WTC11 (cell line): ENCODE results near the gene MAML2. TPM values are rescaled to one million over a fixed set of nuclear protein-coding genes. Genes with fewer than 3 reads are reported as not detected.

ENCODE experiments used
- ATAC-seq: fragments of 200-7000 bp; cut with Tn5 transposase; 2 replicates; pipeline ENCODE4 v1.10.0; 2021; ENCODE audit warnings: mild to moderate bottlenecking, moderate library complexity
- CTCF ChIA-PET: fragments of 300-600 bp; sonication (Branson Sonifier 250); formaldehyde crosslinking; loops from one replicate; lab custom pipeline; 2021; ENCODE audit warnings: antibody characterized with exemption; lab: Charles Lee
- POLR2A ChIA-PET: fragments of 350-600 bp; sonication (Branson Sonifier 250); formaldehyde crosslinking; loops from one replicate; lab custom pipeline; 2021; ENCODE audit warnings: antibody characterized with exemption; lab: Charles Lee
- DNase-seq: peaks from one replicate; pipeline ENCODE4 v3.0.0; 2021; ENCODE audit warnings: low spot score
- H3K27ac Mint-ChIP-seq: 2 replicates; pipeline ENCODE4 v1.8.0; 2021; ENCODE audit warnings: mixed read lengths
- H3K27me3 Mint-ChIP-seq: 2 replicates; pipeline ENCODE4 v1.8.0; 2021; ENCODE audit warnings: low read depth, mild to moderate bottlenecking, moderate library complexity, mixed read lengths
- H3K36me3 Mint-ChIP-seq: 2 replicates; pipeline ENCODE4 v1.8.0; 2021; ENCODE audit warnings: mixed read lengths
- H3K4me1 Mint-ChIP-seq: 2 replicates; pipeline ENCODE4 v1.8.0; 2022; ENCODE audit warnings: mixed read lengths
- H3K4me3 Mint-ChIP-seq: 2 replicates; pipeline ENCODE4 v1.8.0; 2021; ENCODE audit warnings: mild to moderate bottlenecking, moderate library complexity, mixed read lengths
- H3K9me3 Mint-ChIP-seq: 2 replicates; pipeline ENCODE4 v1.8.0; 2021; ENCODE audit warnings: mixed read lengths
- CBFB ChIP-seq: sonication (generic); formaldehyde crosslinking; IDR thresholded peaks from 2 replicates; pipeline ENCODE4 v1.8.1; 2022; ENCODE audit warnings: mild to moderate bottlenecking, low read depth, missing genetic modification reagents
- GRHL2 ChIP-seq: fragments of 250-450 bp; sonication (Bioruptor Pico); IDR thresholded peaks from 2 replicates; pipeline ENCODE4 v1.8.0; 2022; ENCODE audit warnings: mild to moderate bottlenecking, moderate library complexity; ENCODE audit not compliant: insufficient replicate concordance, severe bottlenecking
- HMGA2 ChIP-seq: fragments of 250-450 bp; sonication (Bioruptor Pico); IDR thresholded peaks from 2 replicates; pipeline ENCODE4 v1.4.0; 2021; ENCODE audit warnings: mild to moderate bottlenecking, moderate library complexity
- KAT7 ChIP-seq: sonication (generic); formaldehyde crosslinking; IDR thresholded peaks from 2 replicates; pipeline ENCODE4 v1.8.1; 2023; ENCODE audit warnings: missing genetic modification reagents, mild to moderate bottlenecking, borderline replicate concordance
- NFATC4 ChIP-seq: fragments of 250-450 bp; sonication (Bioruptor Pico); IDR thresholded peaks from 2 replicates; pipeline ENCODE4 v1.9.0; 2021; ENCODE audit warnings: mild to moderate bottlenecking
- NFYB ChIP-seq: sonication (generic); formaldehyde crosslinking; conservative IDR thresholded peaks from 2 replicates; pipeline ENCODE4 v1.8.0; 2022; ENCODE audit warnings: low read depth, missing genetic modification reagents
- NR1H2 ChIP-seq: sonication (generic); formaldehyde crosslinking; IDR thresholded peaks from 2 replicates; pipeline ENCODE4 v1.9.0; 2021; ENCODE audit warnings: mild to moderate bottlenecking, moderate library complexity, missing genetic modification reagents
- NR2C2 ChIP-seq: sonication (generic); formaldehyde crosslinking; IDR thresholded peaks from 2 replicates; pipeline ENCODE4 v1.8.0; 2022; ENCODE audit warnings: mild to moderate bottlenecking, missing genetic modification reagents
- NR3C1 ChIP-seq: sonication (generic); formaldehyde crosslinking; conservative IDR thresholded peaks from 2 replicates; pipeline ENCODE4 v1.8.1; 2023; ENCODE audit warnings: low read depth, mild to moderate bottlenecking, missing genetic modification reagents
- OVOL2 ChIP-seq: fragments of 250-450 bp; sonication (Bioruptor Pico); IDR thresholded peaks from 2 replicates; pipeline ENCODE4 v1.9.0; 2021; ENCODE audit warnings: mild to moderate bottlenecking, borderline replicate concordance
- RELA ChIP-seq: sonication (generic); formaldehyde crosslinking; IDR thresholded peaks from 2 replicates; pipeline ENCODE4 v1.8.1; 2022; ENCODE audit warnings: missing genetic modification reagents, mild to moderate bottlenecking, borderline replicate concordance
- SMAD4 ChIP-seq: sonication (generic); formaldehyde crosslinking; IDR thresholded peaks from 2 replicates; pipeline ENCODE4 v1.8.0; 2022; ENCODE audit warnings: mild to moderate bottlenecking, missing genetic modification reagents
- TEAD4 ChIP-seq: sonication (generic); formaldehyde crosslinking; IDR thresholded peaks from 2 replicates; pipeline ENCODE4 v1.8.0; 2022; ENCODE audit warnings: mild to moderate bottlenecking, missing genetic modification reagents
- ZNF121 ChIP-seq: sonication (generic); formaldehyde crosslinking; IDR thresholded peaks from 2 replicates; pipeline ENCODE4 v1.8.0; 2023; ENCODE audit warnings: missing genetic modification reagents
- ZNF232 ChIP-seq: sonication (generic); formaldehyde crosslinking; IDR thresholded peaks from 2 replicates; pipeline ENCODE4 v1.8.0; 2022; ENCODE audit warnings: mild to moderate bottlenecking, missing genetic modification reagents
- ZNF263 ChIP-seq: sonication (generic); formaldehyde crosslinking; IDR thresholded peaks from 2 replicates; pipeline ENCODE4 v1.8.1; 2022; ENCODE audit warnings: low read depth, mild to moderate bottlenecking, moderate library complexity, missing genetic modification reagents
- total RNA-seq: library from RNA; stranded (reverse); gene quantifications from 3 replicates; pipeline ENCODE4 v1.2.3, GENCODE V29; 2021
- TF ChIP-seq, protein P1 (sequence below): sonication (generic); formaldehyde crosslinking; IDR thresholded peaks from 2 replicates; pipeline ENCODE4 v1.8.1; 2022; ENCODE audit warnings: missing genetic modification reagents, borderline replicate concordance
- TF ChIP-seq, protein P2 (sequence below): fragments of 250-450 bp; sonication (Bioruptor Pico); IDR thresholded peaks from 2 replicates; pipeline ENCODE4 v1.9.0; 2021; ENCODE audit warnings: mild to moderate bottlenecking
- TF ChIP-seq, protein P3 (sequence below): sonication (generic); formaldehyde crosslinking; IDR thresholded peaks from 2 replicates; pipeline ENCODE4 v1.8.1; 2023; ENCODE audit warnings: mild to moderate bottlenecking, missing genetic modification reagents
- TF ChIP-seq, protein P4 (sequence below): sonication (generic); formaldehyde crosslinking; conservative IDR thresholded peaks from 2 replicates; pipeline ENCODE4 v1.8.1; 2022; ENCODE audit warnings: mild to moderate bottlenecking, missing genetic modification reagents
- TF ChIP-seq, protein P5 (sequence below): sonication (generic); formaldehyde crosslinking; IDR thresholded peaks from 2 replicates; pipeline ENCODE4 v1.8.0; 2023; ENCODE audit warnings: missing genetic modification reagents, mild to moderate bottlenecking, borderline replicate concordance
- TF ChIP-seq, protein P6 (sequence below): sonication (generic); formaldehyde crosslinking; IDR thresholded peaks from 2 replicates; pipeline ENCODE4 v1.8.0; 2022; ENCODE audit warnings: mild to moderate bottlenecking, missing genetic modification reagents

The MAML2 gene
- total RNA-seq, 1 experiment from 2014 or later, result 8.1 TPM

DNA sequence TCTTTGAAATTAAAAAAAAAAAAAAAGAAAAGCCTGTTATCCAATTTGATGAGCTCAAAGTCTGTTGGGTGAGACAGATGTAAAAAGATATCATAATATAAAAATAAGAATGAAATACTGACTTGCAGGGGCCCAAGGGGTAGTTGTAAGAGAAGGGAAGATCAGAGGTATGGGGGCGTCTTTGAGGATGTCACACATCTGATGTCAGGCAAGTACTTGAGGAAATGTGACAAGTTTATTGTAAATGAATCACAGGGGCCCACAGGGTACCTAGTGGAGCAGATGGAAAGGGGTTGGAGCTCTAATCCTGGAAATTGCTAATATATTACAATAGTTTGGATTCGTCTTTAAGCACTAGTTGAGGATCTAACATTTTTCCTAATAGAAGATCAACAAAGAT lies 131.6 kb downstream of the MAML2 start:
- ChIA-PET CTCF (no interaction called here), POLR2A (no interaction called here)
- no peak overlapping the region for H3K27ac Mint-ChIP-seq
- H3K36me3 Mint-ChIP-seq, result no peaks in the 10 kb centered on the region
- H3K4me3 Mint-ChIP-seq, result no peak overlapping the region
- DNase-seq, result no peak
- H3K4me1 Mint-ChIP-seq, result peaks cover 68% of the 10 kb centered on the region
- TF ChIP-seq NR3C1 (CRISPR knock-in tag) (no peak), SMAD4 (CRISPR knock-in tag) (no peak), OVOL2 (CRISPR knock-in tag) (no peak), ZNF263 (no peak), NFYB (CRISPR knock-in tag) (no peak), NFATC4 (CRISPR knock-in tag) (no peak), KAT7 (CRISPR knock-in tag) (no peak)
- TF ChIP-seq, protein P1, sequence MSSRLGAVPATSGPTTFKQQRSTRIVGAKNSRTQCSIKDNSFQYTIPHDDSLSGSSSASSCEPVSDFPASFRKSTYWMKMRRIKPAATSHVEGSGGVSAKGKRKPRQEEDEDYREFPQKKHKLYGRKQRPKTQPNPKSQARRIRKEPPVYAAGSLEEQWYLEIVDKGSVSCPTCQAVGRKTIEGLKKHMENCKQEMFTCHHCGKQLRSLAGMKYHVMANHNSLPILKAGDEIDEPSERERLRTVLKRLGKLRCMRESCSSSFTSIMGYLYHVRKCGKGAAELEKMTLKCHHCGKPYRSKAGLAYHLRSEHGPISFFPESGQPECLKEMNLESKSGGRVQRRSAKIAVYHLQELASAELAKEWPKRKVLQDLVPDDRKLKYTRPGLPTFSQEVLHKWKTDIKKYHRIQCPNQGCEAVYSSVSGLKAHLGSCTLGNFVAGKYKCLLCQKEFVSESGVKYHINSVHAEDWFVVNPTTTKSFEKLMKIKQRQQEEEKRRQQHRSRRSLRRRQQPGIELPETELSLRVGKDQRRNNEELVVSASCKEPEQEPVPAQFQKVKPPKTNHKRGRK (CRISPR knock-in tag), result no peak
- H3K9me3 Mint-ChIP-seq, result no peaks in the 10 kb centered on the region
- no peaks in the 10 kb centered on the region for H3K27me3 Mint-ChIP-seq
- no peak for ATAC-seq

DNA sequence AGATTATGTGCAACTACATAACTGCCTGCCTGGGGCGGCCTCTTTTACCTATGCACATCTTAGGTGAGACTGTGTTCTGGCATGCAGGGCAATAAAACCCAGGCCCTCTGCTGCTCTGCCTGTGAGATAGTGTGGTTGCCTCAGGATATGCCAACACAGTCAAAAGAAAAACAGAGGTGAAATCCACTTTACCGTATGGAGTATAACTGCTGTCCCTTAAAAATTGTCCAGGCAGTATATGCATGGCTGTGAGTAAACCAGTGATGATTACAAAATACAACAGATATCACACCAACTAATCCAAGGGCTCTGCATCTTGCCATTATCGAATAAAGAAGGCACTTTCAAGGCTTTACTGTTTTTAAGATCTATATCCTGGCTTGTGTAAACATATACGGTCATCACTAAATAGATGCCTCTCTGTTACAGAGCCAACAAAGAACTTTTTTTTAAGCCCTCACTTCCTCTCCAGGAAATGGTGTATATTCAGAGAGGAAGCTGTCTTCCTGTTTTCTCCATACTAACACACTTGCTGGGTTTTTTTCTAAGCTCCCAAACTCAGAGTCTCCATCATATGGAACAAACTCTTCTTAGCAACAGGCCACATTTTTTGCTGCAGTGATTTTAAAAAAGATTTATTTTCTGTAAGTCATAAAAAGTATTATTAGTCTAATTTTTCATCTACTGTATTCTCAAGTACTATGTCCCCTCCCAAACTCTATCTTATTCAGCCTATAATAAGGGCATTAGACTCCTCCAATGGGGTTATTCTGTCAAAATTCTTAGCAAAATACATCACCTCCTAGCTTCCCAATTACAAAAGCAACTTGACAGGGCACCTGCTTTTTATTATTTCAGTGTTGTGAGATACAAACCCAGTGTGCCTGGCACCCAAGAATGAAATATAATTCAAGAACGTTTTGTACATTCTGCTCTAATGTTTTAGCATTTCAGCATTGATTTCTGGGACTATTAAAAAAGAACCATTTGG lies 135.2 kb downstream of the MAML2 start:
- H3K4me1 Mint-ChIP-seq, result peaks cover 64% of the 10 kb centered on the region
- no peaks in the 10 kb centered on the region for H3K27me3 Mint-ChIP-seq
- ATAC-seq (peak; percentile 62), DNase-seq (no peak)
- H3K9me3 Mint-ChIP-seq, result no peaks in the 10 kb centered on the region
- ChIA-PET CTCF (no interaction called here), POLR2A (interaction anchor here (0.7 kb wide), 1 partner anchor 91 kb away, joined by 3 read pairs; no protein-coding TSS in a partner anchor)
- H3K36me3 Mint-ChIP-seq, result no peaks in the 10 kb centered on the region
- peak overlapping the region; percentile 60; the same call in 1 of the 2 replicates for H3K27ac Mint-ChIP-seq
- H3K4me3 Mint-ChIP-seq, result no peak overlapping the region
- TF ChIP-seq, protein P2, sequence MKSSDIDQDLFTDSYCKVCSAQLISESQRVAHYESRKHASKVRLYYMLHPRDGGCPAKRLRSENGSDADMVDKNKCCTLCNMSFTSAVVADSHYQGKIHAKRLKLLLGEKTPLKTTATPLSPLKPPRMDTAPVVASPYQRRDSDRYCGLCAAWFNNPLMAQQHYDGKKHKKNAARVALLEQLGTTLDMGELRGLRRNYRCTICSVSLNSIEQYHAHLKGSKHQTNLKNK, result no peak

DNA sequence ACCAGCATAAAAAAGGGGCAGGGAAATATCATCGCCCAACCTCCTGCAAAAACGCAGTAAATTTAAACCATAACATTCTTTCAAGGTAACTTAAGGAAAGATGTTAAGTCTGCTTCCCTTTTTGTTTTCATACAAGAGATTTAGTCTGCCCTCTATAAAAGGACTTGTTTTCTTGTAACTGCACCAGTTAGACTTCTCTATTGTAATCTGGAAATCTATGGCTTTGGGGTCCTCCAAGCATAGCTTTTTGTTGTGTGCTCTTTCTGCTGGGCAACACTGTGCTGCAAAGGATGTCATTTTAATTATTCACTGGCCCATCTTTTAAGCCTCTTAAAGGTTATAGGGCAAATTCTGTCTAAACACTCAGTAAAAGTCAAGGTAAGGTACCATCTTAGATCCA lies 136.0 kb downstream of the MAML2 start:
- ATAC-seq (no peak), DNase-seq (no peak)
- Mint-ChIP-seq H3K27me3 (no peaks in the 10 kb centered on the region), H3K36me3 (no peaks in the 10 kb centered on the region), H3K4me1 (peaks cover 61% of the 10 kb centered on the region), H3K4me3 (no peak overlapping the region), H3K9me3 (no peaks in the 10 kb centered on the region), H3K27ac (no peak overlapping the region)
- ChIA-PET POLR2A (no interaction called here), CTCF (no interaction called here)
- TF ChIP-seq RELA (CRISPR knock-in tag), result no peak
- TF ChIP-seq, protein P2, result no peak
- TF ChIP-seq SMAD4 (CRISPR knock-in tag), result no peak
- TF ChIP-seq, protein P3, sequence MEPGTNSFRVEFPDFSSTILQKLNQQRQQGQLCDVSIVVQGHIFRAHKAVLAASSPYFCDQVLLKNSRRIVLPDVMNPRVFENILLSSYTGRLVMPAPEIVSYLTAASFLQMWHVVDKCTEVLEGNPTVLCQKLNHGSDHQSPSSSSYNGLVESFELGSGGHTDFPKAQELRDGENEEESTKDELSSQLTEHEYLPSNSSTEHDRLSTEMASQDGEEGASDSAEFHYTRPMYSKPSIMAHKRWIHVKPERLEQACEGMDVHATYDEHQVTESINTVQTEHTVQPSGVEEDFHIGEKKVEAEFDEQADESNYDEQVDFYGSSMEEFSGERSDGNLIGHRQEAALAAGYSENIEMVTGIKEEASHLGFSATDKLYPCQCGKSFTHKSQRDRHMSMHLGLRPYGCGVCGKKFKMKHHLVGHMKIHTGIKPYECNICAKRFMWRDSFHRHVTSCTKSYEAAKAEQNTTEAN, result no peak
- TF ChIP-seq TEAD4 (CRISPR knock-in tag), result no peak
- TF ChIP-seq CBFB (CRISPR knock-in tag), result no peak
- TF ChIP-seq NFATC4 (CRISPR knock-in tag), result no peak
- no peak for TF ChIP-seq ZNF121 (CRISPR knock-in tag)
- no peak for TF ChIP-seq NR3C1 (CRISPR knock-in tag)
- no peak for TF ChIP-seq HMGA2 (CRISPR knock-in tag)
- no peak for TF ChIP-seq NR2C2 (CRISPR knock-in tag)
- TF ChIP-seq, protein P4, sequence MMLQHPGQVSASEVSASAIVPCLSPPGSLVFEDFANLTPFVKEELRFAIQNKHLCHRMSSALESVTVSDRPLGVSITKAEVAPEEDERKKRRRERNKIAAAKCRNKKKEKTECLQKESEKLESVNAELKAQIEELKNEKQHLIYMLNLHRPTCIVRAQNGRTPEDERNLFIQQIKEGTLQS (CRISPR knock-in tag), result no peak
- TF ChIP-seq, protein P5, sequence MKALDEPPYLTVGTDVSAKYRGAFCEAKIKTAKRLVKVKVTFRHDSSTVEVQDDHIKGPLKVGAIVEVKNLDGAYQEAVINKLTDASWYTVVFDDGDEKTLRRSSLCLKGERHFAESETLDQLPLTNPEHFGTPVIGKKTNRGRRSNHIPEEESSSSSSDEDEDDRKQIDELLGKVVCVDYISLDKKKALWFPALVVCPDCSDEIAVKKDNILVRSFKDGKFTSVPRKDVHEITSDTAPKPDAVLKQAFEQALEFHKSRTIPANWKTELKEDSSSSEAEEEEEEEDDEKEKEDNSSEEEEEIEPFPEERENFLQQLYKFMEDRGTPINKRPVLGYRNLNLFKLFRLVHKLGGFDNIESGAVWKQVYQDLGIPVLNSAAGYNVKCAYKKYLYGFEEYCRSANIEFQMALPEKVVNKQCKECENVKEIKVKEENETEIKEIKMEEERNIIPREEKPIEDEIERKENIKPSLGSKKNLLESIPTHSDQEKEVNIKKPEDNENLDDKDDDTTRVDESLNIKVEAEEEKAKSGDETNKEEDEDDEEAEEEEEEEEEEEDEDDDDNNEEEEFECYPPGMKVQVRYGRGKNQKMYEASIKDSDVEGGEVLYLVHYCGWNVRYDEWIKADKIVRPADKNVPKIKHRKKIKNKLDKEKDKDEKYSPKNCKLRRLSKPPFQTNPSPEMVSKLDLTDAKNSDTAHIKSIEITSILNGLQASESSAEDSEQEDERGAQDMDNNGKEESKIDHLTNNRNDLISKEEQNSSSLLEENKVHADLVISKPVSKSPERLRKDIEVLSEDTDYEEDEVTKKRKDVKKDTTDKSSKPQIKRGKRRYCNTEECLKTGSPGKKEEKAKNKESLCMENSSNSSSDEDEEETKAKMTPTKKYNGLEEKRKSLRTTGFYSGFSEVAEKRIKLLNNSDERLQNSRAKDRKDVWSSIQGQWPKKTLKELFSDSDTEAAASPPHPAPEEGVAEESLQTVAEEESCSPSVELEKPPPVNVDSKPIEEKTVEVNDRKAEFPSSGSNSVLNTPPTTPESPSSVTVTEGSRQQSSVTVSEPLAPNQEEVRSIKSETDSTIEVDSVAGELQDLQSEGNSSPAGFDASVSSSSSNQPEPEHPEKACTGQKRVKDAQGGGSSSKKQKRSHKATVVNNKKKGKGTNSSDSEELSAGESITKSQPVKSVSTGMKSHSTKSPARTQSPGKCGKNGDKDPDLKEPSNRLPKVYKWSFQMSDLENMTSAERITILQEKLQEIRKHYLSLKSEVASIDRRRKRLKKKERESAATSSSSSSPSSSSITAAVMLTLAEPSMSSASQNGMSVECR, result no peak
- TF ChIP-seq ZNF232 (CRISPR knock-in tag), result no peak
- TF ChIP-seq, protein P6, sequence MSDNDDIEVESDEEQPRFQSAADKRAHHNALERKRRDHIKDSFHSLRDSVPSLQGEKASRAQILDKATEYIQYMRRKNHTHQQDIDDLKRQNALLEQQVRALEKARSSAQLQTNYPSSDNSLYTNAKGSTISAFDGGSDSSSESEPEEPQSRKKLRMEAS, result no peak
- TF ChIP-seq NR1H2 (CRISPR knock-in tag), result no peak
- no peak for TF ChIP-seq GRHL2 (CRISPR knock-in tag)
